GM21381 (cell line): ENCODE data around the gene MT1M.
"Not testable (repeated sequence)": the region's sequence is repeated elsewhere in the genome, so short reads cannot be mapped to it uniquely, and the experiment has no call there.

Experiments used
- ATAC-seq: cut with Tn5 transposase; IDR thresholded peaks from one replicate; pipeline ENCODE4 v1.9.1; 2021; ENCODE audit warnings: mild to moderate bottlenecking, moderate library complexity; ENCODE audit not compliant: unreplicated experiment

MT1M gene

DNA sequence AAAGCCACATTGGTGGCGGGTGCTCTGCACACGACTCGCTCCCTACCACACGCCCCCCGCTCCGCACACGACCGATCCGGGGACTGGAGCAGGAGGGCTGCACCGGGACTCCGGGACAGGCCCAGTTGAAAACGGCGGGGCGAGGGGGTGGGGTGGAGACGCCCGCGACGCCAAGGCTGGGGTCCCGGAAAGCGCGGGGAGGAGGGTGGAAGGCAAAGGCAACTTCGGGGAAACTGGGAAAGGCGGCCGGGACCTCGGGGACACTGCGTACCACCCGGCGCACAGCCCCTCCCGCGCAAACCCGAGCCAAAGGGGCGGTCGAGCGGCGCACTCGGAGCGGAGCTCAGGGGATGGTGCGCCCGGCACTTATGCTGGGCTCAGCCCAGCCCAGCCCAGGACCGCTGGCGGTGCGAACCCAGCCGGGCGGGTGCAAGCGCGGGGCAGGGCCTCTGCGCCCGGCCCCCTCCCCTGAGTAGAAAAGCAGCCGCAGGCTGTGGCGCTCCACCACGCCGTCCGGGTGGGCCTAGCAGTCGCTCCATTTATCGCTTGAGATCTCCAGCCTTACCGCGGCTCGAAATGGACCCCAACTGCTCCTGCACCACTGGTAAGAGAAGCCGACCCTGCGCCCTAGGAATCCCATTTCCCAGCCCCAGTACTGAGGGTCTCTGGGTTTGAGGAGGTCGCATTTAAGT is at the start of gene MT1M:
Gene MT1M, plus strand, starts transcription at position 504 of the 692 bp plus-strand sequence. Its CDS starts 73 bp downstream, at position 577.
- no peak for ATAC-seq

DNA sequence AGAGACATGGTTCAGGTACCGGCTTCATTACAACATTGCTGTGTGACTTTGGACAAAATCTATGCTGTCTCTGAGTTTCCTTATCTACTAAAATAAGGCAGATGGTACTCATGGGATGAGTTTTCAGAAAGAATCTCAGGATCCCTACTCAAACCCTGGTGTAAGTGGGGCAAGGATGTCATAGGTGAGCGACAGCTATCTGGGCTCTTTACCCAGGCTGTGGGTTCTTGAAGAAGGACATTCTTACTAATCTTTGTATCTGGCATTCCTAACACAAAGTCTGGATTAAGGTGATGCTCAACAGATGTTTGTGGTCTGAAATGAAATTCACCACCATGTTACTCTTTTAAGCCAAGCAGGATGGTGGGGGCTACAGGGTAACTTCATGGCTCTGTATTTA is 49.5 kb upstream of the MT1M start:
- ATAC-seq = not testable (repeated sequence)

DNA sequence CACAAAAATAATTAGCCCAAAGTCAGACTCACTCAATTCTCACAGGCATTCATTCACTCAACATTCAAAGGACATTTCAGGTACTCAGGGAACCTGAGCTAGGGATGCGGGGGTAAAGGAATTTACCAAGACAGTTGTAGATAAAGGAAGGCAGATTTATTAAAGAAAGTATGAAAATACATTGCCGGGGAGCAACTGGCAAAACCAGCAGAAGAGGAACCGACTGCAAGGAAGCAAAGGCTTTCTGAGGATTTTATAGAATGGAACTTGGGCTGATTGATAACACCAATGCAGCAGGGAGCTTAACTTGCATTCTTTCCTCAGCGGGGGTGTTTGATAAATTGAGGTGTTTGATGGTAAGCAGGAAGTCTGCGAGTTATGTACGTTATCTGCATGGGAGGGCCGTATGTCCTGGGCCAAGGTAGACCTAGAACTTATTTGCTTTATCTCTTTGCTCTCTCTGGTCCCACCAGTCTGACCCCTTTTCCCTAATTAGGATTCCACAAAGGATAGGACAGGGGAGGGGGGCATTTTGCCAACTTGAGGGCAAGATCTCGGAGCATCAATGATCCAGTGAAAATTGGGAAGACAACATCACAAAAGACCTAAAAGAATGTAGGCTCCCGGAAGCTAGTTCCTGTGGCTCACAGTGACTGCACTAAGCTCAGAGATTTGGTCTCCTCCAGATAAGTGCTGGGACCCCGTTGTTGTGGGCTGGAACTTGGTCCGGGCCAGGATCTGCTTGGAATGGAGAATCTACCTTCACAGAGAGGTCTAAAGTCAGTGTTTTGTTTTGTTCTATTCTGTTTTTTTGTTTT is 48.9 kb upstream of the MT1M start:
- ATAC-seq = no peak

DNA sequence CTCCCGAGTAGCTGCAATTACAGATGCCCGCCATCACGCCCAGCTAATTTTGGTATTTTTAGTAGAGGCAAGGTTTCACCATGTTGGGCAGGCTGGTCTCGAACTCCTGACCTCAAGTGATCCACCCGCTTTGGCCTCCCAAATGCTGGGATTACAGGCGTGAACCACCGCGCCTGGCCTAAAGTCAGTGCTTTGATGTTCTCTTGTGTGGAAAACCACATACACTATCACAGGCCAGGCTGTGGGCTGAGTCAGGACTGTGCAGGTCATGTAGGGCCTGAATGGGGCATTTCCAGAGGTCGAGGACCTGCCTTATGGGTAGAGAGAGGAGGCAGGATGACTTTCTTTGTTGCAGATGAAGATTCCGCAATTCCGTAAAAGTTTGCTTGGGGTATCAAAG is 48.2 kb upstream of the MT1M start:
- ATAC-seq = no peak

DNA sequence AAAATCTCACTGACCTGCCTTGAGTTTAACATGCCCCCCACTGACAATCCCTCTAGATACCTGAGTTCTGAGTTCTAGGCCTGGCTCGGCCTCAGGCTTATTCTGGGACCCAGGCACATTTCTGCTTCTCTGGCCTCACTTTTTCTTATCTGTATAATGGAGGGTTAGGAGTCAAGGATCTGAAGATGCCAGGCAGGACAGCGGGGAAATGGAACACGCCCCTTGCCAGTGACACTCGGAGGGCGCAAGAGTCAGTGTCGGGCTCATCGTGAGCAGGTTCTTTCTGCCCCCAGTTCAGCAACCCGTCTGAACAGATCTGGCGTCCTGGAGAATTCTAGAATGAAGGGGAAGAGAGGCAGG is 43.7 kb upstream of the MT1M start:
- no peak for ATAC-seq

DNA sequence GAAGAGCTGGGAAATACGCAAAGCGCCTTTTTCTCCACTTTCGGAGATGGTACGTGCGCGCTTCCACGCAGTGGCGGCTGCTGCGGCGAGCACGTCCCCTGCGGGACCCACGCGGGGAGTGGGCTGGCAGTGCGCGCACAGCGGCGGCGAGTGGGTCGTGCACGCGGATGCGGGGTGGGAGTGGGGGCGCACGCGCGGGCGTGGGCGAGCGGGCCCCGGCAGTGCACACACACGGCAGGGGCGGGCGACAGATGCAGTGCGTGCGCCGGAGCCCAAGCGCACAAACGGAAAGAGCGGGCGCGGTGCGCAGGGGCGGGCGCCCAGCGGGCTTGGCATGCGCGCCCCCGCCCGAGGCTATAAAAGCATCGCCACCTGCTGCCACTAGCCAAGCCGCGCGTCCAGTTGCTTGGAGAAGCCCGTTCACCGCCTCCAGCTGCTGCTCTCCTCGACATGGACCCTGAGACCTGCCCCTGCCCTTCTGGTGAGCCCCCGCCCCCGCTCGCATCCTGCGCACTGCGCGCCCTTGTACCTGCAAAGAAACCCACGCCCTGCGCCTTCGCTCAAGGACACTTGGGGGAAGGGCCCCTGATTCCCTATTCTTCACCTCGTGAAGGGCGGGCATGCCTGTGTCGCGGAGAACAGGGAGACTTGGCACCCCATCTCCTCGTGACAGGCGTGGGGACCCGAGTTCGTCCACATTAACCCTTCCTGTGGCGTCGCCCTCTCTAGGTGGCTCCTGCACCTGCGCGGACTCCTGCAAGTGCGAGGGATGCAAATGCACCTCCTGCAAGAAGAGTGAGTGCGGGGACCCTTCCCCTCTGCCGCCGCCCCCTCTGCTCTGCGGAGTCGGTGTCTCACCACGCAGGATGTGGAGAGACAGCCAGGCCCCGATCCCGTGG is 43.1 kb upstream of the MT1M start, which contains the start of gene MT3:
Gene MT3, plus strand, starts transcription at position 388 of the 899 bp plus-strand sequence. Its CDS starts 63 bp downstream, at position 451.
- no peak for ATAC-seq

DNA sequence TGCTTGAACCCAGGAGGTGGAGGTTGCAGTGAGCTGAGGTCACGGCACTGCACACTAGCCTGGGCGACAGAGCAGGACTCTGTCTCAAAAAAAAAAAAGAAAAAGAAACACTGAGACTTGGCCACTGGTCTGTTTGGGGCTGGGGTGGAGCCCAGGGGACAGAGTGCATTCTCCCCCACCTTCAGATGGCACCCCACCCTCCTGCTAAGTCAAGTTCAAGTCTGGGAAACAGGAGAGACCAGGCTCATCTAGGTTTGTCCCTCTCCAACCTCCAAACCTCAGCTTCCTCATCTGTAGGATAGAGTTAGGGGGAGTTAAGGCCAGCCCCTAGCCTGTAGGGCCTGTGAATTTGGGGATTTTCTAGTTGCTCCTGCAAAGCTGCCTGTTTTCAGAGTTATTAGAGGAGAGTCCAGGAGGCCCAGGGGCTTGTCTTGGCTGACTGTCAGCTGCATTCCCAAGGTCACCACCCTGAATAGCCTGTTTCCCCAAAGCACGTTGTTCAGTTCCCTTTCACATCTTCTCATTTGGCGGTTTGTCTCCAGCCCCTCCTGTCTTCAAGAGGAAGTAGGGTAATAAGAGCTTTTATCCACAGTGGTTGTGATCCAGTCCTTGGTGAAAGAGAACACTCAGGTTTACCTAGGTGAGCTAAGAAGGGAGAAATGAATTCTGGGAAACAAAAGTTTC is 40.9 kb upstream of the MT1M start:
- no peak for ATAC-seq

DNA sequence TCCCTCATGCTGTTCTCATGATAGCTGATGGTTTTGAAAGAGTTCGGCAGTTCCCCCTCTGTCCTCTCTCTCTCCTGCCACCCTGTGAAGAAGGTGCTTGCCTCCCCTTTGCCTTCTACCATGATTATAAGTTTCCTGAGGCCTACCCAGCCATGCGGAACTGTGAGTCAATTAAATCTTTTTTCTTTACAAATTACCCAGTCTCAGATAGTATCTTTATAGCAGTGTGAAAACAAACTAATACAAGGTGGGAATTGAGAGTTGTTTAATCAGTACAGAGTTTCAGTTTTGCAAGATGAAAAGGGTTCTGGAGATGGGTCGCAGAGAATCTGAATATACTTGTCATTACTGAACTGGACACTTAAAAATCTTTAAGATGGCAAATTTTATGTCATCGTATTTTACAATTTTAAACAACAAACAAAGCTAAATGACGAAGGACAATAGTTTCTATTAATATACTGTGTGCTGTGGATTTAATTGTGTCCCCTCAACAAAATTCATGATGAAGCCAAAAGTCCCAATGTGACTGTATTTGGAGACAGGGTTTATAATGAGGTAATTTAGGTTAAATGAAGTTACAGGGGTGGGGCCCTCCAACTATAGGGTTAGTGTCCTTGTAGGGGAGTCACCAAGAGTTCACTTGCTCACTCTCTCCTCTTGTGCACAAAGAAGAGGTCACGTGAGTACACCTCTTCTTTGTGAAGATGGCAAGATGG is 38.7 kb upstream of the MT1M start:
- no peak for ATAC-seq

DNA sequence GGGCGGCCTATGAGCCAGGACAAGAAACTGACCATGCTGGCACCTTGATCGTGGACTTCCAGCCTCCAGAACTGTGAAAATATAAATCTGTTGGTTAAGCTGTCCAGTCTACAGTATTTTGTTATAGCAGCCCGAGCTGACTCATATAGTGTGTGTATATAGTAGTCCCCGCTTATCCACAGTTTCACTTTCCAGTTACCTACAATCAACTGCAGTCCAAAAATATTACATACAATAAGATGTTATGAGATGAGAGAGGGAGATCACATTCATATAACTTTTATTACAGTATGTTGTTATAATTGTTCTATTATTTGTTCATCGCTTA is 38.2 kb upstream of the MT1M start:
- no peak for ATAC-seq

DNA sequence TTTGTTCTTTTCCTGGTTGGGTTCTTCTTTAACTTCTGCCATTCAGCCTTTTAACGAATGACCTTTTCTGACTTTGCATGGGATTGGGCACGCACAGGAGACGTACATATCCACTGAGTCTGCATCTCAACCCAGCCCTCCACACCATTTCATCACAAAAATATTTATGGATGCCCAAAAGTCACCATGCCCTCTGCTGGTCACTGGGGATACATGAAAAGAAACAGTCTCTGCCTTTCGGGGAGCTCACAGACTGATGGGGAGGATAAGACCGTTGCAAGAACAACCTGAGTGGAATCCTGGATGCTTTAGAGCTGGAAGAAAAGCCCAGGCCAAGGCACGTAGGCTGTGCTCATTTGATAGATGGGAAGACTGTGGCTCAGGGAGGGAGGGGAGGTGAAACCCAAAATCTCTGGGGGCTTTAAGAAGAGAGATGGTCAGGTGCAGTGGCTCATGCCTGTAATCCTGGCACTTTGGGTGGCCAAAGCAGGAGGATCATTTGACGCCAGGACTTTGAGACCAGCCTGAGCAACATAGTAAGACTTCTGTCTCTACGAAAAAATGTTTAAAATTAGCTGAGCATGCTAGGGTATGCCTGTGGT is 32.0 kb upstream of the MT1M start:
- ATAC-seq = no peak

DNA sequence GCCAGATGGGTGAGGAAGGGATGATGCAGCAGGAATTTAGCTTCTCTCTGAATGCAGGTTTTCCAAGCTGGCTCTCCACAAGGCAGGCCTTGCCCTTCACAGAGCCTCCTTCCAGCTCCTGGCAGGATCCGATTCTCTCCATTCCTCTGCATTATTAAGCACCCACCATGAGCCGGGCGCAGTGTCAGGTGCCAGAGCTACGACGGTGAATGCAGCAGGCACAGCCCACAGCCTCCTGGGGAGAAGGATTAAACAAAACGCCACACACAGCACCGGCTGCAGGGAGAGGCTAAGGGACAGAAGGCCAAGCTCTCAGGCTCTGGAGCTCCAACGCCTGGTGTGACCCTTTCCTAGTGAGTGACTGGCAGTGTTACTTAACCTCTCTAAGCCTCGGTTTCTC is 31.1 kb upstream of the MT1M start:
- no peak for ATAC-seq

DNA sequence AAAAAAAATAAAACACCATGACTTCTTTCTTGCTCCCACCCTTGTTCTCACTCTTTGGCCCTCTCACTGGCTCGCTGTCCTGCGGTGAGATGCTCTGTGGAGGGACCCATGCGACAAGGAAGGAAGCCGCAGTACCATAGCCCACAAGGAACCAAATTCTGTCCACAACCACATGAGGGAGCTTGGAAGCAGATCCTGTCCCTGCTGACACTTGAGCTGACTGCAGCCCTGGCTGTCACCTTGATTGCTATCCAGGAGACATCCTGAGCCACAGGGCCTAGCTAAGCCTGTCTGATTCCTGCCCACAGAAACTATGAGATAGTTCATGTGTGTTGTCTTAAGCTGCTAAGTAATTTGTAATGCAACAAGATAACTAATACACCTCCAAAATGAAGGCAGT is 28.9 kb upstream of the MT1M start:
- no peak for ATAC-seq

DNA sequence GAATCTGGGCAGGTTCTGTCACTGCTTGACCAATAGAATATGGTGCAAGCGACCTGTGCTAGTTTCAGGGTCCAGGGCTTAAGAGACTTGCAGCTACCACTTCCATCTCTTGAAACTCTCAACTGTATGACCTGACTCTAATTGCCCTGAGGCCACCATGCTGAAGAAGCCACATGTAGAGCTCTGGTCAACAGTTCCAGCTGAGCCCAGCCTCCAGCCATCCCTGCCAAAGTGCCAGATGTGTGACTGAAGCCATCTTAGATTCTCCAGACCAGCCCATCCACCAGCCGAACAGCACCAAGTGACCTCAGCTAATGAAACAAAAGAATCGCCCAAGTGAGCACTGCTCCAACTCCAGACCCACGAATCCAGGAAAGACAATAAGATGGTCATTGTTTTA is 27.5 kb upstream of the MT1M start:
- ATAC-seq = no peak

DNA sequence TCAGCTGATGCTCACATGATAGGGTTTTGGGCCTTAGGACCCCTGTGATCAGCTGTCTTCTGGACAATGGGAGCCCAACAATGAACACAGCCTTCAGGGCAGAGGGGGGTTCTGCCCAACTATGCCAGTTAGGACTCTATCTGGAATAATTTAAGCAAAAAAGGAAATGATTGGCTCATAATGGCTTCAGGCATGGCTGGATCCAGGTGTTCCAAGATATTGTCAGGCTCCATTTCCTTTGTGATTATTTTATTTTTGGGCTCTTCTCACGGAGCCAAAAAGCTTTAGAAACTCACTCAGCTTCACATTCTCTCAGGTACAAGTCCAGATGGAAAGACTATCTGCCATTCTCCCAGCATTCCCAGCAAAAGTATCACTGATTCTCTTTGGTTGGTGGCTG is 27.0 kb upstream of the MT1M start:
- ATAC-seq = no peak

DNA sequence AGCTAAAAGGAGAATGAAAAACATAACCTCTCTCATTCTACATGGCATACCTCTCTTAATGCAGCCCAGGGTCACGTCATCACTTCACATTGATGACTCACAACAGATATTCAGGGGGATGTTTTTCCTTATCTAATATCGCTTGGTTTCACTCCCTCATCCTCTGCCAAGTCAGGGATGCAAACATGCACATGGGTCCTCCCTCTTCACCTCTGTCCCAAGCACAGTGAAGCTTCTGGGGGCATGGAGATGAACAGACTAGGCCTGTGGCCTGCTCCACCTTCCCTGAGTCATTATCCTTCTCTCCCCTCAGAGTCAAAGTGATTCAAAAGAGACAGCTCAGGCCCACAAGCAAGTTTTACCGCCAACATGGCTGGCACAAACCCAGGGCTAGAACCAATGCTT is 26.4 kb upstream of the MT1M start:
- ATAC-seq = no peak

DNA sequence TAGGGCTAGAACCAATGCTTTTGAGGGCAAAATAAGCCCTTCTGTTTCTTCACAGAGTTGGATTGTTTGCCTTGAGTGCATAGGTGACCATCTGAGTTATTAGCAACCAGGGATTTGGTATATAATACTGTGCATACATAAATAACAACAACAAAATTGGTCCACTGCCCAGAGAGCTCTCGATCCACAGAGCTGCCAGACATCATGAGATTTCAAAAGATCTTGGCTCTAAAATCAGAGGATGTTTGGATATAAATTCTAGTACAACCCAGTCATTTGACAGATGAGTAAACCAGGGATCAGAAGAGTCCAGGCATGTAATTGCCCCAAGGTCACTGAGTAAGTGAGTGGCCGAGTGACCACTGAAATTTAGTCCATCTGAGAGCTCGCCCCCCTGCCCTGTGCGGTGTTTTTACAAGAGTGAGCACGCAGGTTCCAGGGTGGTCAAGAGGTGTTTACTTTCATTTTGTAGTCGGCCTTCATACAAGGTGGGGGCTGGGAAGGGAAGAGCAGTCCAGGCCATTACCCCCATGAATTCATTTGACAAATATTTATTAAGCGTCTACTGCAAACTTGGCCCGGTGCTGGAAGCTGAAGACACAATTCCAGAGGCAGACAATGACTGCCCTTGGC is 25.9 kb upstream of the MT1M start:
- no peak for ATAC-seq

DNA sequence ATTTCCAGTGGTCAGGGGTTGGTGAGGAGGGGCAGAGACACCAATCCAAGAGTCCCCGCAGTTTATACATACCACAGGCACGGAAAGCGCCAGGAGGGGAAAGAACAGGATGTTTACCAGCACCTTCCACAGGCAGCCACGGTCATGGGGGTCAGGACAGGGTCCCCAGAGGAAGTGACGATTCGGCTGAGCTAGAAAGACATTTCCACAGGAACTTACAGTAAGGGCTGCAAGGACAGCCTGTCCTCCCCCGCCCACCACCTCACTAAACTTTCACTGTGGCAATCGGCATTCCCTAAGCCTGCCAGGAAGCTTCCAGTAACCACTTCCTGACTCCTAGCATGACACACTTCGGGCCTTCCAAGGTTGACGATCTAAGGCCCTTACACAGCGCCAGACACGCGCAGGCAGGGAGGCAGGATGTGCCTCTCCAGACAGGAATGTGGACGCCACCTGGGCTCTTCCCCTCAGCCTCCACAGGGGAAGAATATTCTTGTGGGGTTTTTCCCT is 25.3 kb upstream of the MT1M start:
- no peak for ATAC-seq

DNA sequence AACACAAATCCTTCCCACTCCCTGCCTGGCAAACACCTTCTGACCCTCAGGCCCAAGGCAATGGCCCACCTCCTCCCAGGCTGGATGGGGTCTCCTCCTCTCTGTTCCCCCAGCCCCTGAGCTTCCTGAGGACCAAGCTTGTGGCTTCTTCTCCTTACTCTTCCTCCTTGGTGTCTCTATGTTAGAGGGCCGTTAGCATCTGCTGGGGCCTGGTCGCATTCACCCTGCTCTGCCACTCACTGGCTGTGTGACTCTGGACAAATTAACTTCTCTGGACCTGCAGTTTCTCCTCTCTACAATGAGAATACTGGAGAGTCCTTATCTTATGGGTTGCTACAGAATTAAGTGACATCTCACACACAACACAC is 24.8 kb upstream of the MT1M start:
- no peak for ATAC-seq
